ENCODE data around the gene PTPRD.

PTPRD gene

GRCh38 chr9:9612270-9612669, 1000.5 kb downstream of the PTPRD start:
- no peak for DNase-seq (ENCODE audit: low read depth)

GRCh38 chr9:9605681-9606080, 1007.1 kb downstream of the PTPRD start:
- DNase-seq (ENCODE audit: low read depth): no peak

GRCh38 chr9:9603345-9603744, 1009.5 kb downstream of the PTPRD start:
- no peak for DNase-seq (ENCODE audit: low read depth)

GRCh38 chr9:9598723-9599122, 1014.1 kb downstream of the PTPRD start:
- no peak for DNase-seq (ENCODE audit: low read depth)

- no peak for DNase-seq (ENCODE audit: low read depth)
Measured at GRCh38 chr9:9592104-9592503, 1020.7 kb downstream of the PTPRD start.

GRCh38 chr9:9585920-9586319, 1026.9 kb downstream of the PTPRD start:
- DNase-seq (ENCODE audit: low read depth): no peak

- no peak for DNase-seq (ENCODE audit: low read depth)
Measured at GRCh38 chr9:9574080-9574479, 1038.7 kb downstream of the PTPRD start.

- DNase-seq (ENCODE audit: low read depth): no peak
Measured at GRCh38 chr9:9565700-9566099, 1047.1 kb downstream of the PTPRD start.

GRCh38 chr9:9563817-9564216, 1049.0 kb downstream of the PTPRD start:
- no peak for DNase-seq (ENCODE audit: low read depth)

GRCh38 chr9:9560382-9561035, 1052.3 kb downstream of the PTPRD start:
- DNase-seq (ENCODE audit: low read depth): no peak

GRCh38 chr9:9558907-9559306, 1053.9 kb downstream of the PTPRD start:
- DNase-seq (ENCODE audit: low read depth): no peak

GRCh38 chr9:9557804-9558334, 1054.9 kb downstream of the PTPRD start:
- DNase-seq (ENCODE audit: low read depth): no peak

- DNase-seq (ENCODE audit: low read depth): no peak
Measured at GRCh38 chr9:9556865-9557803, 1055.7 kb downstream of the PTPRD start.

GRCh38 chr9:9552665-9553064, 1060.1 kb downstream of the PTPRD start:
- DNase-seq (ENCODE audit: low read depth): no peak

GRCh38 chr9:9538766-9539165, 1074.0 kb downstream of the PTPRD start:
- no peak for DNase-seq (ENCODE audit: low read depth)

- no peak for DNase-seq (ENCODE audit: low read depth)
Measured at GRCh38 chr9:9538356-9538755, 1074.4 kb downstream of the PTPRD start.

GRCh38 chr9:9536523-9536922, 1076.3 kb downstream of the PTPRD start:
- no peak for DNase-seq (ENCODE audit: low read depth)

GRCh38 chr9:9523476-9524139, 1089.2 kb downstream of the PTPRD start:
- no peak for DNase-seq (ENCODE audit: low read depth)

GRCh38 chr9:9522406-9522805, 1090.4 kb downstream of the PTPRD start:
- DNase-seq (ENCODE audit: low read depth): no peak

- DNase-seq (ENCODE audit: low read depth): no peak
Measured at GRCh38 chr9:9521033-9521779, 1091.6 kb downstream of the PTPRD start.

- no peak for DNase-seq (ENCODE audit: low read depth)
Measured at GRCh38 chr9:9504869-9505268, 1107.9 kb downstream of the PTPRD start.

- no peak for DNase-seq (ENCODE audit: low read depth)
Measured at GRCh38 chr9:9499546-9499945, 1113.3 kb downstream of the PTPRD start.
